SK-N-SH treated with all-trans-retinoic acid at 6 μM for 48 hours (cell line): ENCODE results near the gene GBP4.

Experiments used
- ARNTL ChIP-seq: fragments of 450-650 bp; formaldehyde crosslinking; IDR thresholded peaks from 2 replicates; pipeline ENCODE4 v1.5.0; 2020; ENCODE audit warnings: low read depth, mild to moderate bottlenecking, moderate library complexity, borderline replicate concordance
- BACH2 ChIP-seq: fragments of 250-450 bp; sonication (Bioruptor Pico); IDR thresholded peaks from 2 replicates; pipeline ENCODE4 v1.9.0; 2021; ENCODE audit warnings: mild to moderate bottlenecking, borderline replicate concordance
- CSDC2 ChIP-seq: fragments of 250-450 bp; sonication (Bioruptor Pico); IDR thresholded peaks from 2 replicates; pipeline ENCODE4 v1.5.0; 2020; ENCODE audit warnings: mild to moderate bottlenecking, moderate library complexity
- GLIS3 ChIP-seq: fragments of 250-450 bp; sonication (Bioruptor Pico); IDR thresholded peaks from 2 replicates; pipeline ENCODE4 v1.5.0; 2020; ENCODE audit warnings: mild to moderate bottlenecking, moderate library complexity
- OSR1 ChIP-seq: fragments of 250-450 bp; sonication (Bioruptor Pico); IDR thresholded peaks from 2 replicates; pipeline ENCODE4 v1.8.0; 2022; ENCODE audit warnings: moderate library complexity, mild to moderate bottlenecking, inconsistent platforms
- PPARA ChIP-seq: fragments of 250-450 bp; sonication (Bioruptor Pico); IDR thresholded peaks from 2 replicates; pipeline ENCODE4 v1.5.0; 2020; ENCODE audit warnings: mild to moderate bottlenecking, borderline replicate concordance
- RARB ChIP-seq: fragments of 250-450 bp; sonication (Bioruptor Pico); IDR thresholded peaks from 2 replicates; pipeline ENCODE4 v1.8.0; 2021; ENCODE audit warnings: mild to moderate bottlenecking, moderate library complexity
- ZC3H10 ChIP-seq: fragments of 250-450 bp; sonication (Bioruptor Pico); IDR thresholded peaks from 2 replicates; pipeline ENCODE4 v1.5.1; 2021; ENCODE audit warnings: mild to moderate bottlenecking, moderate library complexity
- ZFP3 ChIP-seq: fragments of 250-450 bp; sonication (Bioruptor Pico); IDR thresholded peaks from 2 replicates; pipeline ENCODE4 v1.5.0; 2020; ENCODE audit warnings: mild to moderate bottlenecking, moderate library complexity
- ZNF8 ChIP-seq: fragments of 450-650 bp; formaldehyde crosslinking; IDR thresholded peaks from 2 replicates; pipeline ENCODE4 v1.5.0; 2020; ENCODE audit warnings: mild to moderate bottlenecking, moderate library complexity

GRCh38 chr1:89143484-89143883 is 55.3 kb downstream of the GBP4 start:
- TF ChIP-seq BACH2 (no peak), ZFP3 (CRISPR knock-in tag) (no peak), RARB (CRISPR knock-in tag) (no peak), ARNTL (CRISPR knock-in tag) (no peak), GLIS3 (CRISPR knock-in tag) (no peak), PPARA (CRISPR knock-in tag) (no peak), ZNF8 (CRISPR knock-in tag) (no peak), OSR1 (CRISPR knock-in tag) (no peak), ZC3H10 (CRISPR knock-in tag) (no peak), CSDC2 (CRISPR knock-in tag) (no peak)
